ENCODE measurements around the gene TIMP2.

DNA sequence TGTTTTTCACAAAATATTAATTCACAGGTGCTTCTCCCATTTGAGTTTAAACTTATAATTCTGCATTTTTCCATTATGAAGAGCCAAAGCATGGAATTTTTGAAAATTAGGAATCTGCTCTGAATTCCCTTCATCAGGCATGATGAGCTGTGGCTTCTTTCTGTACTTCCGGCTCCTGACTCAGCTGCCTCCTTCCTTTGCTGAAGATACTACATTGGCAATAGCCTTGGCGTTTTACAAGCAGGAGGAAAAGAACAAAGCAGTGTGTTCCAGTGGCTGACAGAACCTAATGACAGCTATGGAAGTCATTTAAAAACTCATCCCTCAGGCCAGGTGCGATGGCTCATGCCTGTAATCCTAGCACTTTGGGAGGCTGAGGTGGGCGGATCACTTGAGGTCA is 66.1 kb downstream of the TIMP2 start:
- TF ChIP-seq, protein P1, sequence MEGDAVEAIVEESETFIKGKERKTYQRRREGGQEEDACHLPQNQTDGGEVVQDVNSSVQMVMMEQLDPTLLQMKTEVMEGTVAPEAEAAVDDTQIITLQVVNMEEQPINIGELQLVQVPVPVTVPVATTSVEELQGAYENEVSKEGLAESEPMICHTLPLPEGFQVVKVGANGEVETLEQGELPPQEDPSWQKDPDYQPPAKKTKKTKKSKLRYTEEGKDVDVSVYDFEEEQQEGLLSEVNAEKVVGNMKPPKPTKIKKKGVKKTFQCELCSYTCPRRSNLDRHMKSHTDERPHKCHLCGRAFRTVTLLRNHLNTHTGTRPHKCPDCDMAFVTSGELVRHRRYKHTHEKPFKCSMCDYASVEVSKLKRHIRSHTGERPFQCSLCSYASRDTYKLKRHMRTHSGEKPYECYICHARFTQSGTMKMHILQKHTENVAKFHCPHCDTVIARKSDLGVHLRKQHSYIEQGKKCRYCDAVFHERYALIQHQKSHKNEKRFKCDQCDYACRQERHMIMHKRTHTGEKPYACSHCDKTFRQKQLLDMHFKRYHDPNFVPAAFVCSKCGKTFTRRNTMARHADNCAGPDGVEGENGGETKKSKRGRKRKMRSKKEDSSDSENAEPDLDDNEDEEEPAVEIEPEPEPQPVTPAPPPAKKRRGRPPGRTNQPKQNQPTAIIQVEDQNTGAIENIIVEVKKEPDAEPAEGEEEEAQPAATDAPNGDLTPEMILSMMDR (conservative IDR thresholded peaks at IDR 0.05; ENCODE audit: low read depth, low read length): no peak
- TF ChIP-seq EZH2 (IDR thresholded peaks at IDR 0.05; ENCODE audit: borderline replicate concordance, low read depth, low read length, poor library complexity, severe bottlenecking): no peak

All from A673 (cell line).